Fibroblast of villous mesenchyme (primary cell): ENCODE data around the gene CYP24A1. TPM values are rescaled to one million over a fixed set of nuclear protein-coding genes. Genes with fewer than 3 reads are reported as not detected.

Experiments used
- DNase-seq: peaks from one replicate; pipeline ENCODE4 v3.0.0-alpha.2; 2010; ENCODE audit warnings: low read depth
- H3K4me3 ChIP-seq: 2 replicates; pipeline ENCODE4 v1.5.1; 2011; ENCODE audit warnings: low read depth, mild to moderate bottlenecking, low read length
- CTCF ChIP-seq: IDR thresholded peaks from 2 replicates; pipeline ENCODE4 v1.5.1; 2012; ENCODE audit warnings: low read depth, mild to moderate bottlenecking, low read length; ENCODE audit not compliant: insufficient read depth
- total RNA-seq: library from RNA; depleted of rRNA; stranded (reverse); fragments of >200 nt; gene quantifications from 2 replicates; pipeline ENCODE4 v1.2.3, GENCODE V29; 2012

The CYP24A1 gene
- total RNA-seq, 1 donor: not detected

- no peak overlapping the region for H3K4me3 ChIP-seq
- TF ChIP-seq CTCF: no peak
- no peak for DNase-seq
Measured at GRCh38 chr20:54156522-54156921, 17.3 kb downstream of the CYP24A1 start.

GRCh38 chr20:54155736-54156317, 18.0 kb downstream of the CYP24A1 start:
- no peak overlapping the region for H3K4me3 ChIP-seq
- no peak for TF ChIP-seq CTCF
- DNase-seq: no peak

DNA sequence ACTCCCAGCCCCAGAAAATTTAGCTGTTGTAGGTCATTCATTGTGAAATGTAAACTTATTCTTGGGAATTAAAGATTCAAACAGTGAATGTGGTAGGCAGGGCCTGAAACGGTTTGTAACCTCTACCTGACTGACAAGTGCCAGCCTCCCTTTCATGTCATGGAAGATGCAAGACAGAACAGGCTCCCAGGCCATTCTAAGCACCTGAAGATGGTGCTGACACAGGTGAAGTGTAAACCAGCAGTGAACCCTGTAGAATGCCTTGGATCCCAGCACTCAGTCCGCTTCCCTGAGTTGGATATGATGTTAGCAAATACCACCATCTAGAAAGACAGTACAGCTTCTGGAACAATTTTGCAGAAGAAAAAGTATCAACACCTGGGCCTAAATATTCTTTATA, 19.3 kb downstream of the CYP24A1 start:
- TF ChIP-seq CTCF: no peak
- no peak overlapping the region for H3K4me3 ChIP-seq
- DNase-seq: no peak

GRCh38 chr20:54153847-54154246, 19.9 kb downstream of the CYP24A1 start:
- TF ChIP-seq CTCF: no peak
- H3K4me3 ChIP-seq: no peak overlapping the region
- DNase-seq: no peak

DNA sequence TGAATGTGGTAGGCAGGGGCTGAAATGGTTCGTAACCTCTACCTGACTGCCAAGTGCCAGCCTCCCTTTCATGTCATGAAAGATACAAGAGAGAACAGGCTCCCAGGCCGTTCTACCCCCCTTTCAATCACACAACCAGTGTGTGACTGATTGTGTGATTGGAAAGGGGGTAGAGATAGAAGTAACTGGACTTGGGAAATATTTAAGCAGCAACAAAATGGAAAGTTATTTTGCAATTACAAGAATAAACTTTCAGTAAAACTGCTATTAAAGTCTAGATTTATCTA, 20.8 kb downstream of the CYP24A1 start:
- no peak overlapping the region for H3K4me3 ChIP-seq
- DNase-seq: no peak
- TF ChIP-seq CTCF: no peak

GRCh38 chr20:54152227-54153040, 21.4 kb downstream of the CYP24A1 start:
- no peak overlapping the region for H3K4me3 ChIP-seq
- DNase-seq: no peak
- TF ChIP-seq CTCF: no peak
